BJ (cell line): ENCODE measurements around the gene CNPY4. TPM values are rescaled to one million over a fixed set of nuclear protein-coding genes. Genes with fewer than 3 reads are reported as not detected.

ENCODE experiments used
- CTCF ChIA-PET: fragments of 350-600 bp; formaldehyde crosslinking; extraction: SDS; loops from one replicate; lab custom pipeline; 2021; ENCODE audit warnings: antibody characterized with exemption, inconsistent platforms; lab: Yijun Ruan, JAX
- POLR2A ChIA-PET: fragments of 300-600 bp; sonication (Branson Sonifier 250); formaldehyde crosslinking; extraction: SDS; loops from one replicate; lab custom pipeline; 2021; ENCODE audit warnings: antibody characterized with exemption; lab: Charles Lee
- DNase-seq: peaks from one replicate; pipeline ENCODE4 v3.0.0-alpha.2; 2011; ENCODE audit warnings: low read depth
- H3K27me3 ChIP-seq: 2 replicates; pipeline ENCODE4 v1.6.0; 2011; ENCODE audit warnings: low read length; ENCODE audit not compliant: control insufficient read depth, insufficient read depth
- H3K36me3 ChIP-seq: 2 replicates; pipeline ENCODE4 v1.5.1; 2011; ENCODE audit warnings: low read length; ENCODE audit not compliant: control insufficient read depth, insufficient read depth
- H3K4me3 ChIP-seq: 2 replicates; pipeline ENCODE4 v1.5.1; 2011; ENCODE audit warnings: low read depth, mild to moderate bottlenecking, control low read depth, low read length
- polyA plus RNA-seq: library from polyadenylated mRNA; depleted of rRNA; stranded (reverse); fragments of >200 nt; gene quantifications from 2 replicates; pipeline ENCODE4 v1.2.3, GENCODE V29; 2011
- TF ChIP-seq, protein P1 (sequence below): IDR thresholded peaks from 2 replicates; pipeline ENCODE4 v1.5.1; 2011; ENCODE audit warnings: low read depth, mild to moderate bottlenecking, control low read depth, inconsistent platforms, low read length, moderate library complexity; ENCODE audit not compliant: insufficient read depth

Gene CNPY4
- polyA plus RNA-seq, 1 experiment = 20.9 TPM

DNA sequence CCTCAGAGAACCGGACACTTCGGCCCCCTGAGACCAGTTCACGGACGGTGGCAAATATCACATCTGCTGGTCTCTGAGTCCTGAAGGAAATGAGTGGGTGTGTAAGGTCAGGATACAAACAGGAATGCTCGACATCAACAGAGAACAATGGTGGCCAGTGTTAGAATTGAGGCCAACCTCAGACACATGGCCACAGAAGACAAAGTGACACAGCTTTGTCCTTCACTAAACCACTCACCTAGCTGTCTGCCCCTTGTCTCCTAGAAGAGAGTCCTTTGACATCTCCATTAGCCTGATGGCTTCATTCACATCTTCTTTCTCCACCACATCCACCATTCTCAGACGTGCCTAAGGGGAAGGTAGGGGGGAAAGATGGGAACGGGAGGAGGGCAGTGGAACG, 26.4 kb upstream of the CNPY4 start:
- CTCF ChIA-PET = interaction anchor here (0.6 kb wide), 1 partner anchor 99 kb away, joined by 3 read pairs; no protein-coding TSS in a partner anchor
- Histone ChIP-seq H3K27me3 (no peaks in the 10 kb centered on the region), H3K4me3 (no peak overlapping the region), H3K36me3 (peaks cover 52% of the 10 kb centered on the region)
- TF ChIP-seq, protein P1, sequence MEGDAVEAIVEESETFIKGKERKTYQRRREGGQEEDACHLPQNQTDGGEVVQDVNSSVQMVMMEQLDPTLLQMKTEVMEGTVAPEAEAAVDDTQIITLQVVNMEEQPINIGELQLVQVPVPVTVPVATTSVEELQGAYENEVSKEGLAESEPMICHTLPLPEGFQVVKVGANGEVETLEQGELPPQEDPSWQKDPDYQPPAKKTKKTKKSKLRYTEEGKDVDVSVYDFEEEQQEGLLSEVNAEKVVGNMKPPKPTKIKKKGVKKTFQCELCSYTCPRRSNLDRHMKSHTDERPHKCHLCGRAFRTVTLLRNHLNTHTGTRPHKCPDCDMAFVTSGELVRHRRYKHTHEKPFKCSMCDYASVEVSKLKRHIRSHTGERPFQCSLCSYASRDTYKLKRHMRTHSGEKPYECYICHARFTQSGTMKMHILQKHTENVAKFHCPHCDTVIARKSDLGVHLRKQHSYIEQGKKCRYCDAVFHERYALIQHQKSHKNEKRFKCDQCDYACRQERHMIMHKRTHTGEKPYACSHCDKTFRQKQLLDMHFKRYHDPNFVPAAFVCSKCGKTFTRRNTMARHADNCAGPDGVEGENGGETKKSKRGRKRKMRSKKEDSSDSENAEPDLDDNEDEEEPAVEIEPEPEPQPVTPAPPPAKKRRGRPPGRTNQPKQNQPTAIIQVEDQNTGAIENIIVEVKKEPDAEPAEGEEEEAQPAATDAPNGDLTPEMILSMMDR = no peak
- POLR2A ChIA-PET = no interaction called here
- no peak for DNase-seq

DNA sequence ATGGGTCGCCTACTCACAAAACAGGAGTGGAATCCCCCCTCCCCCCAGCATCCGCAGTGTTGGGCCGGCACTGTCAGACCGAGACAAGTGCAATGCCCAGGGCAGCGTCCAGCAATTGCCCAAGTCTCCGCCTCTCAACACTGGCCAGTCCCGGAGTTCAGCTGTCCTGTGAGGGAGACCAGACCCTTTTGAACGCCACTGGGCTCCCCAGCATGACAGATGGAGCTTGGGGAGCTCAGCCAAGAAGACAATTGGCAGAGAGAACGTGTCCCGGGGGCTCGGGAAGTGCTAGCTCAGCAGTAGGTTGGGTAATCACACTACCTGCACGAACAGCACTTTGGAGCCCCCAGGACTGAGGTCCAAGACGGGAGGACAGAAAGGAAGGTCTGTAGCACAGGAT, 25.9 kb upstream of the CNPY4 start:
- ChIA-PET CTCF (interaction anchor here (0.5 to 0.6 kb wide), 2 partner anchors 9 to 99 kb away, joined by 3 to 5 read pairs; no protein-coding TSS in a partner anchor), POLR2A (no interaction called here)
- Histone ChIP-seq H3K27me3 (no peaks in the 10 kb centered on the region), H3K4me3 (no peak overlapping the region), H3K36me3 (peaks cover 56% of the 10 kb centered on the region)
- DNase-seq = no peak
- TF ChIP-seq, protein P1 = no peak

DNA sequence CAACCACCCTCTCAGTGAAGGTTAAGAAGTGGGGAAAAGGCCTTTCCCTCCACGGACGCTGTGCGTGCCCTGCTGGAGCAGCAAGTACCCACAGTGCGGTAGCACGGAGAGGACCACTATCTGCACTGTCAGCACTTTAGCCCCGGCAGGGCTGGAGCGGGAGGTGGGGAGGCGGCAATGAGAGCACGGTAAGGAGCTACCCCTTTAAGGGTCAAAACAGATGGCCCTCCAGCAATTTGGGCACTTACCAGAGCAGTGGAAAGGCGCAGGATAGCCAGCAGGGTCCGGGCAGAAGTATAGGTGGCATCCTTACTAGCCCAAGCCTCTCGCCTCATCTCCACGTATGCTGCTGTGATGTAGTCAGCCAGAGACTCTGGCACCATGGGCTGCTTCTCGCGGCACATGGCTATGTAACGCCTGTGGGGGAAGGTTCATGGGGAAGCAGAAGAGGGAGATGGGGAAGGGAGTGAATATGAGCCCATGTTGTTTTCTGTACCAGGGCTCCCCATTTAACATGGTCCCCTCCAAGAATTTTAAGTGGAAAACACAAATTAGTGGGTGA, 25.4 kb upstream of the CNPY4 start:
- H3K4me3 ChIP-seq = no peak overlapping the region
- H3K36me3 ChIP-seq = peaks cover 59% of the 10 kb centered on the region
- TF ChIP-seq, protein P1 = no peak
- no peaks in the 10 kb centered on the region for H3K27me3 ChIP-seq
- POLR2A ChIA-PET = no interaction called here
- CTCF ChIA-PET = interaction anchor here (0.5 kb wide), 1 partner anchor 9 kb away, joined by 5 read pairs; no protein-coding TSS in a partner anchor
- no peak for DNase-seq

DNA sequence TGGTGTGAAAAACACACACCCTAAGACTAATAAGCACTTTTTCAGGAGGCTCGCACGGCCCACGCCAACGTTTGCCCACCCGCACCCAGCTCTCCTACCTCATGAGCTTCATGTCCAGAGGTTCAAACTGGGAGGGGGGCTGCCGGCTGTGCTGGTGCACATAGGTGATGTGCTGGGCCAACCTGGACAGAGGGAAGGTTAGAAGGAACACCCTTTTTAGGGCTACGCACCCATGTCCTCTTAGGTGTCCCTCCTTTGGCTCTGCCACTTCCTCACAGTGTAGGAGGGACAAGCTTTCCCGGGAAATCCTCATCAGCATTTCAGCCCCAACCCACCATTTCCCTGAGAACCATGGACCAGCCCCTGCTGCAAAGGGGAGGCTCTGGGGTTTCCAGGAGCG, 24.1 kb upstream of the CNPY4 start:
- Histone ChIP-seq H3K4me3 (no peak overlapping the region), H3K27me3 (no peaks in the 10 kb centered on the region), H3K36me3 (peaks cover 64% of the 10 kb centered on the region)
- DNase-seq = no peak
- TF ChIP-seq, protein P1 = no peak
- POLR2A ChIA-PET = no interaction called here
- CTCF ChIA-PET = no interaction called here

DNA sequence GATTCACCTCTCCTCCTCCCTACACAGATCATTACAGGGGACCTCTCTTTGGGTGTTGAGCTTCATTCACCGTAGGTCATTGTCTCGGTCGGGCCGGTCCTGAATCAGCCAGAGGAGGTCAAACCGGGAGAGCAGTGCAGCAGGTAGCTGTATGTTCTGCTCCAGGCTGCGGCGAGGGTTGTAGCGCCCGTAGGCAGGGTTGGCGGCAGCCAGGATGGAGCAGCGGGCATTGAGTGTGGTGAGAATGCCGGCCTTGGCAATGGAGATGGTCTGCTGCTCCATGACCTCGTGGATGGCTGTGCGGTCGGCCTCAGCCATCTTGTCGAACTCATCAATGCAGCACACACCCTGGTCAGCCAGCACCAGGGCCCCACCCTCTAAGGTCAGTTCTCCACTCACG, 23.7 kb upstream of the CNPY4 start:
- TF ChIP-seq, protein P1 = no peak
- DNase-seq = no peak
- peaks cover 60% of the 10 kb centered on the region for H3K36me3 ChIP-seq
- H3K4me3 ChIP-seq = no peak overlapping the region
- CTCF ChIA-PET = no interaction called here
- POLR2A ChIA-PET = no interaction called here
- no peaks in the 10 kb centered on the region for H3K27me3 ChIP-seq
